Astrocyte (in vitro differentiated cells and primary cell): ENCODE results near the gene RNF145.

Source experiments
- CTCF ChIP-seq: IDR thresholded peaks from 2 replicates; pipeline ENCODE4 v1.5.1; 2011; ENCODE audit warnings: low read depth, mild to moderate bottlenecking, inconsistent platforms, low read length, moderate library complexity; ENCODE audit not compliant: insufficient read depth
- EZH2 ChIP-seq: IDR thresholded peaks from 2 replicates; pipeline ENCODE4 v1.6.1; 2012; ENCODE audit warnings: mild to moderate bottlenecking, low read length, inconsistent platforms; ENCODE audit not compliant: insufficient read depth

- TF ChIP-seq CTCF, result no peak
- no peak for TF ChIP-seq EZH2
Observed at GRCh38 chr5:159146839-159147238, 62.5 kb downstream of the RNF145 start.
